Measurements from ENCODE around the gene ZFP82. TPM values are rescaled to one million over a fixed set of nuclear protein-coding genes. Genes with fewer than 3 reads are reported as not detected.

The ZFP82 gene
- total RNA-seq, 1 experiment from 2014 or later = 0.36 TPM

Other genes with a start within 250 kb of the ZFP82 start
- 3.0 and 3.1 TPM in 2 replicates for gene ZNF565, start 204.0 kb downstream of the ZFP82 start, total RNA-seq (2014; rRNA removed)
- gene ZNF146, start 203.5 kb downstream of the ZFP82 start, total RNA-seq (2014; rRNA removed) = 78.4 and 83.1 TPM in 2 replicates
- 0.40 and 0.73 TPM in 2 replicates for gene ZFP14, start 39.4 kb downstream of the ZFP82 start, total RNA-seq (2014; rRNA removed)
- gene ZNF566, start 70.9 kb upstream of the ZFP82 start, total RNA-seq (2014; rRNA removed) = 3.1 and 7.8 TPM in 2 replicates
- gene ZNF260, start 109.6 kb upstream of the ZFP82 start, total RNA-seq (2014; rRNA removed) = 5.5 and 6.0 TPM in 2 replicates
- 2.9 and 3.1 TPM in 2 replicates for gene ZNF529, start 154.6 kb upstream of the ZFP82 start, total RNA-seq (2014; rRNA removed)
- 0.75 and 0.91 TPM in 2 replicates for gene ZNF382, start 186.7 kb upstream of the ZFP82 start, total RNA-seq (2014; rRNA removed)
- gene ZNF461, start 248.2 kb upstream of the ZFP82 start, total RNA-seq (2014; rRNA removed) = 2.5 and 3.9 TPM in 2 replicates

Measured in PC-3 (cell line).